Iris pigment epithelial cell (primary cell): ENCODE measurements around the gene RPL26.
"Not testable (repeated sequence)": the region's sequence is repeated elsewhere in the genome, so short reads cannot be mapped to it uniquely, and the experiment has no call there.

Source experiments
- DNase-seq: peaks from one replicate; pipeline ENCODE4 v3.0.0-alpha.2; 2011; ENCODE audit warnings: low read depth

Gene RPL26

GRCh38 chr17:8365143-8365542 is 17.9 kb downstream of the RPL26 start:
- DNase-seq: peak; percentile 41

GRCh38 chr17:8362651-8363332 is 20.2 kb downstream of the RPL26 start:
- peak; percentile 49 for DNase-seq

- DNase-seq: no peak
Measured at GRCh38 chr17:8360751-8361150, 22.2 kb downstream of the RPL26 start.

GRCh38 chr17:8360260-8360659 is 22.7 kb downstream of the RPL26 start:
- no peak for DNase-seq

GRCh38 chr17:8359769-8360168 is 23.2 kb downstream of the RPL26 start:
- DNase-seq: peak; percentile 81

GRCh38 chr17:8357910-8358309 is 25.1 kb downstream of the RPL26 start:
- no peak for DNase-seq

GRCh38 chr17:8354236-8354635 is 28.8 kb downstream of the RPL26 start:
- DNase-seq: no peak

- no peak for DNase-seq
Measured at GRCh38 chr17:8353736-8354135, 29.3 kb downstream of the RPL26 start.

- no peak for DNase-seq
Measured at GRCh38 chr17:8350339-8350738, 32.7 kb downstream of the RPL26 start.

- DNase-seq: not testable (repeated sequence)
Measured at GRCh38 chr17:8347001-8347400, 36.0 kb downstream of the RPL26 start.

- no peak for DNase-seq
Measured at GRCh38 chr17:8345951-8346665, 36.9 kb downstream of the RPL26 start.

- DNase-seq: no peak
Measured at GRCh38 chr17:8345052-8345690, 37.8 kb downstream of the RPL26 start.

GRCh38 chr17:8341456-8341855 is 41.5 kb downstream of the RPL26 start:
- DNase-seq: no peak

- no peak for DNase-seq
Measured at GRCh38 chr17:8339540-8339939, 43.5 kb downstream of the RPL26 start, which contains the start of gene ODF4. Gene ODF4 (plus strand): TSS chr17:8339840. CDS start chr17:8340052, 212 bp downstream.

GRCh38 chr17:8338753-8339140 is 44.2 kb downstream of the RPL26 start:
- DNase-seq: no peak

GRCh38 chr17:8337802-8338752 is 44.9 kb downstream of the RPL26 start:
- DNase-seq: no peak

GRCh38 chr17:8333281-8333680 is 49.7 kb downstream of the RPL26 start:
- DNase-seq: no peak

- DNase-seq: no peak
Measured at GRCh38 chr17:8332688-8333087, 50.3 kb downstream of the RPL26 start.

- DNase-seq: no peak
Measured at GRCh38 chr17:8332128-8332527, 50.9 kb downstream of the RPL26 start.
